UCSD-AML1 (cell line): Measurements from ENCODE around the gene LEKR1.
"Not testable (repeated sequence)": the region's sequence is repeated elsewhere in the genome, so short reads cannot be mapped to it uniquely, and the experiment has no call there.

Source experiments
- DNase-seq: peaks from one replicate; lab custom pipeline; 2025; ENCODE audit not compliant: unreplicated experiment; lab: John Stamatoyannopoulos, UW

The LEKR1 gene

DNA sequence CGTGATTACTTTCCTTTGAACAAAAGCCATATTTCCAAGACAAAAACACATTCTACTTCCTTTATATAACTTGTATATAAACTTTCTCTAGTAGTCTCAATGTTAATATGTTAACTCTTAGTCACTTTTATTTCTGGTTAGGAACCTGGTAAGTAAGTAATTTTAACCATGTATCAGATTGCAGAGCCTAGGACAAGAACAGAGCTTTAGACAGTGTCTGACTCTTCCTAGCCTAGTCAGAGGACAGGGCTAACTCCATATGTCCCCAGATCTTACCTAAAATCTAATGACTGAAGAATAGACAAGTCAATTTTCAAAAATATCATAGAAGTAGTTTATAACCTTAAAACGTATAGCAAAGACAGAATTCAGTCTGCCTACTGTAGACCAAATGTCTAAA is 8.3 kb downstream of the LEKR1 start:
- no peak for DNase-seq

DNA sequence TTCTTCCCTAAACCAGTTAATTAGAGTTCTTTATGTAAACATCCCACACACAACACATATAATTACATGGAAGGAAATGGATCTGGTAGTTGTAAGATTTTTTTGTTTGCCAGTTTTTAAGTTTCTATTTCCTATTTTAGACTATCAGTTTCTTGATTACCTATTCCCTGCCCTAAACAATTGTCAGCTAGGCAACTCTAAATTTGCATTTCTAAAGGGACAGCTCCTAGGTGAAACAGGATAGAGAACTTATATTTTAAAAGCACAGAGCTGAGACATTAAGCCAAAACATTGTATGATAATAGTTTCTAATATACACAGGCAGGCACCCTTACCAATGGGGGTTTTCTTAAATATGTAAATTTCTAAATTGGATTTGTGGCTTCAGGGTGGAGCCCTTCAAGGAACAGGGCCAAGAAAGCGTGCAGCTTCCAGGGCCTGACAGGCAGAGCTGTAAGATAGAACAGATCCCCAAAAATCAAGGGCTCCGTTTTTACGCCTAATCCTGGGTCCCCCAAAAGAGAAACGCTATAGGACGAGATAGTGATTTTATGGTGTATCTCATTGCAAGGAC is 8.9 kb downstream of the LEKR1 start:
- no peak for DNase-seq

DNA sequence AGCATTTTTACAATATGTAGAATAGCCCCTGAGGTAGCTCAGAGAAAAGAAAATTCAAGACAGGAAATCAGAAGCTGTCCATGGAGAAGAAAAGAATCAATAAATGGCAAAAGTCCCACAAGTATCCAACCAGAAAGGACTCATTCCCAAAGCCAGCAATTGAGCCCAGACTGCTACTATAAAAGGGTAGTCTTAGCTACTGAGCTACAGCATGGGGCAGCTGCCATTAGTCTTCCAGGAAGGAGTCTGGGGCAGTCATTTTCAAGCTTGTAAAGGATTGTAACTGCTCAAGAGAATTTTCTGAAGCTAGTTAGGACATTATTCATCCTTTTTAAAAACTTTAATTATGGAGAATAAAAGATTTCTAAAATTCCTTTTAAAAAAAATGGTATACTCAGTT is 10.5 kb downstream of the LEKR1 start:
- no peak for DNase-seq

DNA sequence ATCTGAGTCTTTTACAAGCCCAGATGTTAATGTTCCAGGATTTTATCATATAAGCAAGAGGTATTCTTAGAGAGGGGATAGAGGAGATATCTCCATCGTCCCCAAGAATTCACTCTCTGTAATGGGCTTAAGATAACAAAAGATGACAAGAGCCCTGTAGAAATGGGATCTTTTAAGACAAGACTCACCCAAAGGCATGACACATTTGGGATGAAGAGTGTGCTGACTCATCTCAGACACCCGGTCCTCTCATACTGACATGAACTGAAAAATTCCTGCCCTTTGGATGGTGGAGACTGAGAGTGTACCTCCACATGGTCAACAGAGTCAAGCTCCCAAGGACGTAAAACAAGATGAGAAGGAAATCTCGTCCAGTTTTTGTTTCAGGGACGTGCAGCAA is 11.0 kb downstream of the LEKR1 start:
- no peak for DNase-seq

DNA sequence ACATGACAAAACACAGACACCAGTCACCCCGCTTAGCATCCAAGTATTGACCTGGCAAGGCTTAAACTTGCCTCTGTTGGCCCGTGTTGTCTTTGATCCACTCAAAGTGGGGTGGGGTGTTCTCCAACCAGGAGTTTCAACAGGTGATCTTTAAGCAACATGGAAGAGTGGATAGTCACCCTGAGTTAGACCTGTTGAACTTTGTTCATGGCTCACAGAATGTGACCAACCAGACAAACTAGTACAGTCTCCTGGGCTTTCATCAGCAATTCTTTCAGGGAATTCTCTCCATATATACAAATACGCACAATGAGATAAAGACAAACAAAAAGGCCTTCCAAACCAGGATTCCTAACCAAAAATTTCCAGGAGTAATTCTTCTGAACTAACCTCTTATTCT is 11.9 kb downstream of the LEKR1 start:
- DNase-seq: no peak

DNA sequence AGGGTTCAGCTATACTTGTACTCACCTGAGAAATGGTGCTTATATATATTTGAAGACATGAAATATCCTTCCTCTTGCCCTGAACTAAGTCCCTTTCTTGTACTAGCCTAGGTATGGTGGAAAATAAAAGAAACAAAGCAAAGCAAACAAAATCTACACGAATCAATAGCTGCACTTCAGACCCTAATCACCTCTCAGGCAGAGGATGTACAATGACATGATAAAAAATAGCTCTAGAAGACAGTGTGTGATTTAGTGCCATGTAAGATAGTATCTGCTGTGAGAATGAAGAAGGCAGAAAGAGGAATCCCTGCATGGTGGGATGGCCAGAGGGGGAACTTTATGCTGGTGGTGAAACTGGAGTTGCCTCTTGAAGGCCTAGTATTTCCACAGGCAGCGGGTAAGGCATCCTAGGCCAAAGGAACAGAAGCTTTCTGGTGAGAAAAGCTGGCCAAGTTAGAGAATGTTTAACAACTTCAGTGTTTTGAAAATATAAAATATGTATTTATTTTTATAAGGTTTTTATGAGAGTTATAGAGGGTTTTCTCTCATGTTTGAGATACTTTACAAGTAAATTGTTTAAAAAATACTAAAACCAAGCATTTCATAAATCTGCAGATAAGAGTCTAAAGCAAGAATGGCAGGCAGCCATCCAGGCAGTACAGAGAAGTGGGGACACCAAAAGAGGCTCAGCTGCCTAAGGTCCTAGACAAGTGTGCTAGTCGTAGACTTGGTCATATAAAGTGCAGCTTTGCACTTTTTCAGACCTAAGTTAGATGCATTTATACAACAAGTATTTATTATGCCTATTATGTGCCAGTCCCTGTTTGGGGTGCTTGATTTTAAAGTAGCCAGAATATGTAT is 14.9 kb downstream of the LEKR1 start:
- DNase-seq: no peak

DNA sequence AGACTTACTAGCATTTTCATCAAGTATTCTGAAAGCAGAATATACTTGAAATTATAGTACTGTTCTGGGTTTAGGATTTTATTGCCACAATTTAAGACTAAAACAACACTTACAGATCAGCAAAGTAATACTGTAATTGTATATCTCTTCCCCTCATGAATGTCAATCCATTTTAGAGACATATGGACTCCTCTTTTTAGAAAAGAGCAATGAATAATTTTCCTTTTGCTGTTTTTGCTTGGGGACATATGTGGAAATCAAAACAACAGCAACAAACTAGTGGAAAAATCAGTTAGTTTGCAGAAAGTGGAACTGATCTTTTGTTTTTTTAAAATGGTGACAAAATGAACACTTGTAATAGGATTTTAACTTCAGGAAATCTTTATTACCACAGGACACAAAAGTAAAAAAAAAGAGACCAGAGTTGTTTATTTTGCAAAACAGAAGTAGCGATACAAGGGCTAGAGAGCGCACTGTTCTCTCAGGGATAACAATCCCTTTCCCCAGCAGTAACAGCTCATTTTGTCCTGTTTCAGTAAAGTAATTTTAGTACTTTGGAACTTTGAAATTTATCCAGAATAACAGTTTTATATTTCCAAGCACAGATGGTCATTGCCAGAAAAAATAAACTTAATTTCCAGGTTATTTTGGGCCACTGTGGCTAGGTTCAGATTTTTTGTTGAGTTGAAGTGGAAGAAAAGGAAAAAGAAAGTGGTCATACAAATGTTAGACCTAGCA is 17.1 kb downstream of the LEKR1 start:
- DNase-seq: no peak

DNA sequence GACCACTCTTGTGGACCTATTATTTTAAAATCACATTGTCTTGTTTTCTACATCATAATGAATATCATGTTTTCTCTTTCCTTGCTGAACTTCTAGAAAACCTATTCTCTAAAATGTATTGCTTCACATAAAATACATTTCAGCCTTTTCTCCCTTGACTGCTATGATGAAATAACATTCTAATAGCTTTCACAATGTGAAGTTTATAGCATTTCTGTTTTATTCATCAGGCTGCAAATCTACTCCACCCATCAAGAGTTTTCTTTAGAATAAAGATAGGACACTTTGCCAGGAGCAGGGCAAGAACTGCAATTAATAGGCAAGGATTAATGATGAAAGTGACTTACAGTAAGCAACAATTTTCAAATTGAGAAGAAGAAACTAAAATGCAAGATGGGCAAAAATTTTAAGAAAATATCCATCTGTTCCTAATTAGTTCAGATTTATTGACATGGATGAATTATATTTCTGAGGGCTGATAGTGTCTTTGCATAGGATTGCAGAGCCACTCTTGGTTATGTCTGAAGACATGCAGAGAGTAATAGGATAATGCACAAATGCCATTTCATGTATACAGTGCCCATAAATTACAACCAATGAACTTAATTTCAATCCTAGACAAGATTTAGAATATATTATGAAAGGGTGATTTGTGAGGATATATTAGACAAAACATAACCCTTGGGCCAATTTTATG is 21.7 kb downstream of the LEKR1 start:
- DNase-seq: no peak

DNA sequence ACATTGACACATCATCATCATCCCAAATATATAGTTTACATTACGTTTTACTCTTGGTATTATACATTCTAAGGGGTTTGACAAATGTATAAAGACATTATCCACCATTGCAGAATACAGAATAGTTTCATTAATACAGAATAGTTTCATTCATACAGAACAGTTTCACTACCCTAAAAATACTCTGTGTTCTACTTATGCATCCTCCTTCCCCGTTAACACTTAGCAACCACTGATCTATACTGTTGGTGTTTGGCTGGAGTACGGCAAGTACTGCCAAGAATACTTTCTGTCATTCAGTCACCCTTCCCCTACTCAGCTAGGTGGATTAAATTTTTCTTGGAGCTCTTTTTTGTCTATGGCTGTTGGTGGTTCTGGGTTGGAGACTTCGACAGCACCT is 33.4 kb downstream of the LEKR1 start:
- no peak for DNase-seq

DNA sequence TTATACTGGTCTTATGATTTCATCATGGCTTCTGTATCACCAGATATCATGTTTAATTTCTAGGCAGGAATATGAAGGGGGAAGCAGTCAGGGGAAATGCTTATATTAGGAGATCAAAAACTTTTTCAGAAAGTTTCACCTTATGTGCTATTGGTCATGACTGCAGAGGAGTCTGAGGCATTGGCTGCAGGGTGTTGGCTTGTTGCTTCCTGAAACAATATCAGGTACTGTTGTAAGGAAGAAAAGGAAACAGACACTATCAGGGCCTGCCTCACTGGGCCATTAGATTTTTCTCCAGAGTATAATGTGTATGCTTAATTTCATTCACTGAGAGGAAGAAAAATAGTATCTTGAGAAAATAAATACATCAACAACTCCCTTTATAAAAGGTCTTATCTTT is 34.7 kb downstream of the LEKR1 start:
- no peak for DNase-seq

DNA sequence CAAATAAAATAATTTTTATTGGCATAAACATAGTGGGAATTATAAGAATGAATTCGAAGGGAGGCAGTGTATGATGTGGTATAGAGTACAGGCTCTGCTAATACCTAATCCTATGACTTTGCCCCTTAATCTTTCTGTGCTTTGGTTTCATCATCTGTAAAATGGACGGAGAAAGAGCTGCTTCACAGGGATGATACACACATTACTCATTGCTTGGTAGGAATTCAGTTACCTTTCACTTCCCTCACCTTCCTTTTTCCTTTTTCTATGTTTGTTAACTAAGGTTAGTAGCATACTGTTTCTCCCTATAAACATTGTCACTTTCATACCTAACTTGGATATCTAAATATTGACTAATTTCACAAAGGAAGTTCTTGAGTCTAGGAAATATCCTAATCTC is 36.2 kb downstream of the LEKR1 start:
- DNase-seq: no peak

DNA sequence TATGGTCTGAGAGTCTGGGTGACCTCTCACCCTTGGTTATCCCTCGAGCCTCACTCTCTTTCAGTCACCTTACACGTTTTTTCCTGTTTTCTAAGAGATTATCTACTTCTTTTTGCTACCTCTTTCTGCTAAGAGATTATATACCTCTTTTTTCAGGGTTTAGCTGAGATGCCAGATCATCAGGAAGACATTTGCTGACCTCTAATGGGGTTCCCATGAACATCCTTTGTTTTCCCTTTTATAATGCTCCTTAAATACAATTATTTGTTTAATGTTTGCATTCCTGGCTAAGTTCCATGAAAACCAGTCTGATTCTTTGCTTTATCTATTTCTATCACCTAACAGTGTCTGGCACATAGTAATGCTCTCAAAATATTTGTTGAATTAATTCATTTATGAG is 39.6 kb downstream of the LEKR1 start:
- DNase-seq: no peak

DNA sequence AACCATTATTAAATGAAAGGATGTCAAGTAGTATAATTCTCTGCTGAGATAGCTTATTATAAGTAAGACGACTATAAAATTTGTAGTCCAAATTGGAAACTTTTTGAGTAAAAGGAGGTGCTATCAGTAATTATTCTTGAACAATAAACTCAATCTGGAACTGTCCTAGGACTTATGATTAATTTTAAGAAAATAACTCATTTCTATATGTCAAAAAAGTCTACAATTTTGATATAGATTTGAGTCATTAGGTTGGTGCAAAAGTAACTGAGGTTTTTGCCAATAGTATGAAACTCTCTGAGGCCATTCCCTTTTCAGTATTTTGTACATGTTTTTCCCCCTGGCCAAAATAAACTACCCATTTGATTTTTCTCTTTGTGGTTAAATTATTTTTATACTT is 41.0 kb downstream of the LEKR1 start:
- no peak for DNase-seq

DNA sequence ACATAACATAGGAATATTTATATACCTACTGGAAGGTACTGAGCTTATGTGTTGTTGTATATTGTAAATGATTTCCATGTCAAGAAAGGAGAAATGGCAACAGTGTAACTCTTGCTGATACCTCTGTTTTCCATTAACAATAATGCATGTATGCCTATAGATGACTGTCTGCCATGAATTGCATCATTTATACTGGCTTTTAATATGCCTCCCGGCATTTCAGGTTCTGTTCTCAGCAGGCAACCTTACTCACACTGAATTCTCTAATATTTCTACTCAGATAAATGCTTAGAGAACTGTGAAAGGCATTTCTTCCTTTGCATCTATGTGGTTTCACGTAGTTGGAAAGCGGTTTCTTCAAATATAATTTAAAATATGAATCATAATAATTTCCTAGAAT is 41.8 kb downstream of the LEKR1 start:
- no peak for DNase-seq

DNA sequence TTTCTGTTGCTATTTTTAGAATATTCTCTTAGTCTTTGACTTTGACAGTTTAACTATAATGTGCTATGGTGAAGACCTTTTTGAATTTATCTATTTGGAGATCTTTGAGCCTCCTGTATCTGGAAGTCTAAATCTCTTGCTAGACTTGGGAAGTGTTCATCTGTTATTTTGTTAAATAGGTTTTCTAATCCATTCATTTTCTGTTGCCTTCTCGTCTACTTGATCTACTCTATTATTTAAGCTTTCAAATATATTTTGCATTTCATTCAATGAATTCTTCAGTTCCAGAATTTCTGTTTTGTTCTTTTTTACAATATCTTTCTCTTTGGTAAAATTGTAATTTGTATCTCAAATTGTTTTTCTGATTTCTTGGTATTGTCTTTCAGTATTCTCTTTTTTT is 47.8 kb downstream of the LEKR1 start:
- DNase-seq: no peak

DNA sequence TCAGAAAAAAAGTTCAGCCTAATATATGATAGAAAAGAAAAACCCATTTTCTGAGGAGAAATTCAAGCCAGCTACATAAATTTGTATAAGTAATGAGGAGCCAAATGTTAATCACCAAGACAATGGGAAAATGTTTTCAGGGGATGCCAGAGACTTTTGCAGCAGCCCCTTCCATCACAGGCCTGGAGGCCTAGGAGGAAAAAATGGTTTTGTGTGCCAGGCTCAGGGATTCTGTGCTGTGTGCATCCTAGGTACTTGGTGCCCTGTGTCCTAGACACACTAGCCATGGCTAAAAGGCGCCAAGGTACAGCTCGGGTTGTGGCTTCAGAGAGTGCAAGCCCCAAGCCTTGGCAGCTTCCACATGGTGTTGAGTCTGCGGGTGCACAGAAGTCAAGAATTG is 53.3 kb downstream of the LEKR1 start:
- DNase-seq: not testable (repeated sequence)

DNA sequence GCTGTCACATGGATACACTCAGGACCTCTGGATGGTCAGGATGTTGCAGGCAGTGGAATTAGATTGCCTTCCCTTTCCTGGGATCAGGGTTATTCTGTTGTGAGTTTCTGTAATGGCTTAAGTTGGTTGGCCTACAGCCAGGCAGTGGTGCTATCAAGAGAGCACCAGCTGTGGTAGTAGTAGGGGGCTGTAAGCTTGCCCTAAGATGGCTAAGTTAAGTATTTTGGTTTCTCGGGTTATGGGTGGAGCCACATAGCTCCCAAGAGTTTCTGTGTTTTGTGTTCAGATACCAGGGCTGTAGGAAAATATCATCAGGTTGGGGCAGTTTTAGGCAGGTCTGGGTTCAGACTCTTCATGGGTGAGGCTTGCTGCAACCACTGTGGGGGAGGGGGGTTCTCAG is 59.6 kb downstream of the LEKR1 start:
- no peak for DNase-seq

DNA sequence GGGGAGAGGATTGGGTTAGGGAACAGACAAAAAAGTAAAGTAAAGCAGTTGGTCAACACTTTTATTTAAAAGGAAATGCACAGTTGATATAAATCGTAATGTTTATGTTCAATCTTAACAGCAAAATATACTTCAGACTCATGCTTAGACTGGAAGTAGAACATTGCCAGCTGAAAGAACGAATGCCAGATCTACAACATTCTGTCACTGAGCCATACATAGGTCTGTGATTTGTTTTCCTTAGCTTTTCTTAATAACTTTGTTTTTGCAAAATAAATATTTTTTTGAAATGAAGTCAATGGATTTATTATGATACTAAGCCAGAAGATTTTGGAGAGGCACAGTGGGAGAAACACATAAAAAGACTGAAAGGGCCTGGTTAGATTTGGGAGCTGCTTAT is 62.0 kb downstream of the LEKR1 start:
- DNase-seq: no peak

DNA sequence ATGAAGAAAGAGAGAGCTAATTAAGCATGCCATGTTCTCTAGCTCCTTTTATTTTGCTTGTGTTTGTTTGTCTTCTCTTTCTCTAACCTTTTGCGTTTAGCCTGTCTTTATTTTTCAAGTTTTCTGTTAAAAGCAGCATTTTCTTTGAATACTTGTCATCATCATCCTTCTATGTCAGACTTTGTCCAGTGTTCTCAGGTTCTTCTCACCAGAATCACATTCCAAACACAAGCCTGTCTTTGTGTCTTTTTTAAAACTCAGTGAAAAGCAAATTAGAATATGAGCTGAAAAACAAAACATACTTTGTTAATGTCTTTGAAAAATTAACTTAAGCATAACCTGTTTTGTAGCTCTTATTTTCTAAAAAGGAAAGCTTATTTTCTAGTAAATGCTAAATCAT is 62.4 kb downstream of the LEKR1 start:
- DNase-seq: no peak

DNA sequence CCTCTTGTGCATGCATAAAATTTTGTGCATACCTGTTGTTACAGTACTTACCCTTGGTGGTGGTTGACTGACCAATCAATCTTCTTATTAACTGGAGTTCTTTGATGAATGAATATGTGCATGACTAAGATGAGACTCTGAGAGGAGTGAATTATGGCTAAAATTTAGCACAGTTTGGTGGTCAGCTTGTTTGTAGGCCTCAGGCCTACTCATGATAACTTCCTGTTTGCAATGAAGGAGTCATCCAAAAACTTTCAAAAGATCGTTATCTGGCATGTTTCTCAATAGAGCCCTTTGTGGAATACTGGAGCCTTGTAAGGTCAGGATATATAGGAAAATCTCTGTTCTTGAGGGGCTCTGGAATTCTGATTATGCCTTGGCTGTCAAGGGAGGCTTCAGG is 66.5 kb downstream of the LEKR1 start:
- no peak for DNase-seq

DNA sequence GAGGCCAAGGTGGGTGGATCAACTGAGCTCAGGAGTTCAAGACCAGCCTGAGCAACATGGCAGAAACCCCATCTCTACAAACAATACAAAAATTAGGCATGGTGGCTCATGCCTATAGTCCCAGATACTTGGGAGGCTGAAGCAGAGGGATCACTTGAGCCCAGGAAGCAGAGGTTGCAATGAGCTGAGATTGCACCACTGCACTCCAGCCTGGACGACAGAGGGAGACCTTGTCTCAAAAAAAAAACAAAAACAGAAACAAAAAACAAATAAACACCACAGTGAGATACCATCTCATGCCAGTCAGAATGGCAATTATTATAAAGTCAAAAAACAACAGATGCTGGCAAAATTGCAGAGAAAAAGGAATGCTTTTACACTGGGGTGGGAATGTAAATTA is 69.2 kb downstream of the LEKR1 start:
- not testable (repeated sequence) for DNase-seq

DNA sequence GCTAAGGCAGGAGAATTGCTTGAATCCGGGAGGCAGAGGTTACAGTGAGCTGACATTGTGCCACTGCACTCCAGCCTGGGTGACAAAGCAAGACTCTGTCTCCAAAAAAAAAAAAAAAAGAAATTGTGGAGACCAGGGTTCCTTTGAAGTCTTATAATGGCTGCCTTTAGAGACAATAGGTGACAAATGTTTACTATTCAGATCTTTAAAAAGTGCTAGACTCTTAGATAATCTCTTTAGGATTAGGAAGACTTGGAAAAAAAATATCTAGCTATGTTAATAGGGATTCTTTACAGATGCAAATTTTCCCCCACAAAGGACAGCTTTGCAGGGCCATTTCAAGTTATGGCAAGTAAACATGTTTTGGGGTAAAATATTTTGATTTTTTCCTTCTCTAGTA is 71.7 kb downstream of the LEKR1 start:
- not testable (repeated sequence) for DNase-seq
